GOT3 (cell line): ENCODE measurements around the gene ZNF197.
"Not testable (repeated sequence)": the region's sequence is repeated elsewhere in the genome, so short reads cannot be mapped to it uniquely, and the experiment has no call there.

Source experiments
- DNase-seq: peaks from one replicate; lab custom pipeline; 2025; ENCODE audit warnings: mixed read lengths; lab: John Stamatoyannopoulos, UW

ZNF197 gene

DNA sequence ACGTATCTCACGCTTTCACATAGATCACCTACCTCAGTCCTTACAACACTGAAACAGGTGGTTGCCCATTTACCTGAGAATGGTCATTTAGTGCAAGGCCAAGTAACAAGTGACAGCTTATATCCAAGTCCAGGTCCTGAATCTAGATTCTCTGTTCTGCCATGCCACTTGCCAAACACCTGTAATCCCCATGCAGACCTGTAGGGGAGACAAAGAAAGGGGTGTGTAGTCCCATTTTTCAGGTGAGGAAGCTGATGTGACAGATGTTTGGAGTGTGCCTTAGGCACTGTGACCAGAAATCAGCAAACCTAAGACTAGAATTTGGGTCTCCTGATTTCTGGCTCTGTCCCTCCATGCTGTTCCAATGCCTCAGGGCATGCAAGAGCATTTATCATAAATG lies 36.4 kb downstream of the ZNF197 start:
- DNase-seq: no peak

DNA sequence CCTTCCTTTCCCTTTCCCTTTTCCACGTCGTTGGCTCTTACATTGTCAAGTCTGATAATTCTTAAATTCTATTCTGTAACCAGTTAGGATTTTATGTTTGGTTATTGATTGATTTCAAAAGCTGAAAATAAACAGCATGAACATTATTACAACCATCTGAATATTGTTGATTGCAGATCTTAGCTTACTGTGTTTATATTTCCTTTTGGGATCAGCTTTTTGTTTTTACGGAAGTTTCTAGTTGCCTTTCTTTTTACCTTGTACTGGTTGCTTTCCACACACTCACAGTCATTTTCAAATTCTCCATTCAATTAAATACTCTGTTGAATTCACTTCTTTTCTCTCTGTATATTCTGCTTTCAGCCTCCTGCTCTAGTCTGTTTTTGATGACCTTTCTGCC lies 40.3 kb downstream of the ZNF197 start:
- no peak for DNase-seq

- no peak for DNase-seq
These were observed 41.5 kb downstream of the ZNF197 start for GRCh38 chr3:44666346-44666745.

DNA sequence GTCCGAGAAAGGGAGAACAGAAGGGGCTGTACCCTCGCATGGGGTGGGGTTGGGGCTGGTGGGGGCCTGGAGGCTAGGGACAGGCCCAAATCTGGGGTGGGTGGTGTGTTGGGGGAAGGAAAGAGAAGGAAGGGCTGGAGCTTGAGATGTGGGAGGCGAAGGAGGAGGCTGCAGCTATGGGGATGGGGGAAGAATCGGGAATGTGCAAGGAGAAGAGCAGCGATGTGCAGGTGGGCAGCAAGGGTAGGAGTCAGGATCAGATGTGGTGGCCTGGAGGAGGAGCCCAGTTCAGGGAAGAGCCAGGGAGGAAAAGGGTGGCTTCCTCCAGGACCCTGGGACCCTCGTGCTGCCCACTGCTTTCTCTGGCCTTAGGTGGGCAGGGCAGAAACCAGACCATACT lies 44.9 kb downstream of the ZNF197 start:
- DNase-seq: no peak

- not testable (repeated sequence) for DNase-seq
These were observed 48.6 kb downstream of the ZNF197 start for GRCh38 chr3:44673466-44673865.

- DNase-seq: no peak
These were observed 49.4 kb downstream of the ZNF197 start for GRCh38 chr3:44674211-44674610.

GRCh38 chr3:44678480-44679116 lies 53.8 kb downstream of the ZNF197 start:
- no peak for DNase-seq

DNA sequence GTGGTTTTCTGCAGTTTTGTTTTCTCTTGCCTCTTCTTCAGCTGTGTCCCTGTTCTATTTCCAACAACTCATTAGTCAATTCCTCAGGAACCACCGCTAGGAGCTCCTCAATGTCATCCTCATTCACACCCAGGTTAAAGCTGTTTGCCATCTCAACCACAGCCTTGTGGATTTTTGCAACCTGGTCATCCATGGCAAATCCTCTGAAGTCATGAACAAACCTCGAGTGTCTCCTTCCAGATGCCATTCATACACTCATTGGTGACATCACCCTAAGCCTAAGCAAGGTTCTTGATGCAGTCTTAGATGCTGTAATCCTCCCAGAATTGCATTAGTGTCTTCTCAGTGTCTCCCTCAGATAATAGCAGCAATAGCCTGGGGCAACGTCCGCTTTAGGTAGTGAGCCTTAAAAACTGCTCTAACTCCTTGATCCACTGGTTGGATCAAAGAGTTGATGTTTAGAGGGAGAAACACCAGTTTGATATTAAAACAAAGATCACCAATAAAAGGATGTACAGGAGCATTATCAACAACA lies 56.2 kb downstream of the ZNF197 start:
- DNase-seq: no peak

- DNase-seq: no peak
These were observed 57.5 kb downstream of the ZNF197 start for GRCh38 chr3:44682182-44682896.

DNA sequence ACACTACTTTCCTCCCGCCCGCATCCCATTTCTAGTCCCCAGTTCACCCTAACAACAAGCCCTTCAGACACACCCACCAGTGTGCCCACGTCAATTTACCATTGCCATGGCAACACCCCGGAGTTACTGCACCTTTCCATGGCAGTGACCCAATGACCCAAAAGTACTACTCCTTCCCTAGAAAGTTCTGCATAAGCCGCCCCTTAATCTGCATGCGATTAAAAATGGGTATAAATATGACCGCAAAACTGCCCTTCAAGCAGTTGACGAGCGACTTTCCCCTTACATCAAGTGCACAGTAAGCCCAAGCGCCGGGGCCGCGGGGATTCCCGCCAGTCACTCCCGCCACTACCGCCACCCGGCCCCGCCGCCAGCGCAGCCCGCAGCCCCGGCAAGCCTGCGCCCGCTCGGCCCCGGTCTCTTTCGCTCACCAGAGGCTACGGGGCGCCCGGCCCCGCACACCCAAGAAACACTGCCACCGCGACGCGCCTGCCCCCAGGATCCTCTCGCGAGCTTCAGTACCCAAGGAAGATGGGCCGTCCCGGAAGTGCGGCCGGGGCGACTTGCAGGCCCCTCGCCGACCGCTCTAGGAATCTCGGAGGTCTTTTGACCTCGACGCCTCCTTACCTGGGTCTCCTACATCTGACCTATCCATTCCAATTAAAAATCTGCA lies 60.4 kb downstream of the ZNF197 start:
- DNase-seq: peak; percentile 8

GRCh38 chr3:44687898-44688297 lies 63.1 kb downstream of the ZNF197 start:
- no peak for DNase-seq
